HG02588 (cell line): ENCODE results near the gene USH1C.

Experiments
- ATAC-seq: cut with Tn5 transposase; IDR thresholded peaks from one replicate; pipeline ENCODE4 v1.9.1; 2021; ENCODE audit warnings: mild to moderate bottlenecking, moderate library complexity; ENCODE audit not compliant: unreplicated experiment

The USH1C gene

GRCh38 chr11:17544181-17544622 is at the start of gene USH1C:
USH1C (minus strand) TSS chr11:17544416; CDS start chr11:17544307, 109 bp downstream.
- ATAC-seq = no peak

- ATAC-seq = no peak
Observed at GRCh38 chr11:17593466-17594245, 49.4 kb upstream of the USH1C start.

DNA sequence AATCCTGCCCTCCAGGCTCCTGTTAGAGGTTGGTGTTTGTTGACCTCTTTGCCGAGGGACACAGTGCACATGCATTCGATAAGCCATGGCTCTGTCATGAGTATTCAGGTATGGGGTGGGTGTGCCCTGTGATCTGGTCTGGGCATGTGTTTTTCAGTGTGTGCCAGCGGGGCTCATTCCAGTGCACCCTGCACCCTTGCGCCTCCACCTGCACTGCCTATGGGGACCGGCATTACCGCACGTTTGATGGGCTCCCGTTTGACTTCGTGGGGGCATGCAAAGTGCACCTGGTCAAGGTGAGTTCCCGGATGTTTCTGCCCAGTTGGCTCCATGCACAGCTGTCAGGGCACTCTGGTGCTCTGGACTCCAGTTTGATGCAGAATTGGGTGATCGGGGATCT is 47.1 kb upstream of the USH1C start:
- ATAC-seq = no peak

GRCh38 chr11:17590463-17590862 is 46.2 kb upstream of the USH1C start:
- ATAC-seq = no peak

GRCh38 chr11:17588721-17589120 is 44.5 kb upstream of the USH1C start:
- no peak for ATAC-seq

DNA sequence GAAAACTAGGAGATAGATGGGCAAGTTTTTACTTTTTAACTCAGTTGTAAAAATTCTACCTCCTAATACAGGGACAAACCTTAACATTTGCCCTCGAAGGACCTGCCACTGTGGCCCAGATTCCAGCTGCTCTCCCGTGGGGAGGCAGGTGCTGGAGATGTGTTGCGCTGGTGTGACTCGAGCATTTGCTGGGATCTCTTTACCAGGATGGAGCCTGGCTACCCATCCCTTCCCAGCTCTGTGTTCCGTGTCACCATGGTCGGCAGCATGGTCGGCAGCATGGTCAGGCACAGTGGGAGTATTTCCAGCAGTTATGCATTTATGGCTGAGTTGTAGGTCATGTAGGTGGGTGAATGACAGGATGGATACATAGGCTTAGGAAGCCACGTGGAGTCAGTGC is 44.0 kb upstream of the USH1C start:
- no peak for ATAC-seq

DNA sequence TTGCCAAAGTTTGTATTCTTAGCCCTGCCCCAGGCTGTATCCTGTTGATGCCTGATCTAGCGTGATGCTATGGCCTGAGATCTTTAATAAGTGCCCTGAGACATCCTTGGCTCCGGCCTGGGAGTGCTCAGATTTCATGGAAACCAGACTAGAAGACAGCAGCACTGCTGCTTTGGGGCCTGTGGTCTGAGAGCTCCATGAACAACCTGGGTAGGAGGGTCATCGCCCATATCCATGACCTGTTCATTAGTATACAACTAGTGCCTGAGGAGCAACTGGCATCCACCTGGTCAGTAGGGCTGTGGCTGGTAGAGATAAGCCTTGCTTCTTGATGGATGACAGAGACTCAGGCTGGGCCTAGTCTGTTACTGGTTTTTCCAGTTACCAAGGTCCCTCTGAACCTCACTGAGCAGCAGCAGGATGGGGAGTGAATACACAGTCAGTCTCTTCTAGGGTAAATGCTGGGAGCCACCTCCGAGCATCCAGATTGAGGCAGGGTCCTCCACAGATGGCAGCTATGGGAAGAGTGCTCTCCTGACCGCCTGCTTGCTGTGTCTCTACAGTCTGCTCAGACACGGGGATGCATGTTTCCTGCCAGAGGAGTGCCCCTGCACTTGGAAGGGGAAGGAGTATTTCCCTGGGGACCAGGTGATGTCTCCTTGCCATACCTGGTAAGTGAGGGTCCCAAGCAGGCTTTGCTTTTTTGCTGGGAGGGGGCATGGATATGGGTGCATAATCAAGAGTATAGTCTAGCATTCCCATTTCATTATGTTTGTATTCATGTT is 41.9 kb upstream of the USH1C start:
- no peak for ATAC-seq

DNA sequence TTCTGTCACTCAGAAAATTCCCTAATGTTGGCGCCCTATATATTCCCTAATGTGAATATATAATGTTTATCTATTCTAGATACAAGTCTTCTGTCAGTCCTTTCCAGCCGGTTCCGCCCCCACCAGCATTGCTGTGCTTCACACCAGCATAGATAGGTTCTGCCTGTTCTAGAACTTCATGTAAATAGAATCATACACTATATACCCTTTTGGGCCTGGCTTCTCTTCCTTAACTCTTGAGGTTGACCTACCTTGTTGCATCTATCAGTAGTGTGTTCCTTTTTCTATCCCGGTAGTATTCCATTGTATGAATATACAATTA is 37.5 kb upstream of the USH1C start:
- no peak for ATAC-seq

DNA sequence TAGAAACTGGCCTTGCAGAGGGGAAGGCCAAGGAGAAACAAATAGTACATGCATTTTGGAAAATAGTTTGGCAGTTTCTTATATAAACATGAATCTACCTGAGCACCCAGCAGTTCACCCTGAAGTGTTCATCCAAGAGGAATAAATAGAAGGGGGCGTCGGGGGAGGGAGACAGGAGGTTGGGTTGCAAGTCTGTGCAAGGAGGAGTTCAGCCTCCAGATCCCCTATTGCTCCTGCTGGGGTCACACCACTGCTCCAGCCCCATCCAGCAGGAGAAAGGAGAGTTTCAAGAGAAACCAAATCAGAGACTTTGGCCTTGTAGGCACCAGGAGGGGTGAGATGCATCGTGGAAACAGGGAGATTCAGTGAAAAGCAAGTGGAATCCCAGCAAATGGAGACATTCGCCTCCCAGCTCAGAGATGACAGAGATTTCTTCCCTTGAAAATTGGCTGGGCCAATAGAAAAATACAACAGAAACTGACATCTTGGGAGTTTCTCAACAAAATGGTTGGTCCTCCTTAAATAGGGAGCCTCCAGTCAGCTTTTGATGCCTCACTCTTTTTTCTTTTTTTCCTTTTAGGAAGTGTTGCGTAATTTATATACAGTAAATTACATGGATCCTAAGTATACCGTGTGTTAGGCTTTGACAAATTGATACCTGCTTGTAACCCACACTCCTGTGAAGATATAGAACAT is 37.0 kb upstream of the USH1C start:
- no peak for ATAC-seq

DNA sequence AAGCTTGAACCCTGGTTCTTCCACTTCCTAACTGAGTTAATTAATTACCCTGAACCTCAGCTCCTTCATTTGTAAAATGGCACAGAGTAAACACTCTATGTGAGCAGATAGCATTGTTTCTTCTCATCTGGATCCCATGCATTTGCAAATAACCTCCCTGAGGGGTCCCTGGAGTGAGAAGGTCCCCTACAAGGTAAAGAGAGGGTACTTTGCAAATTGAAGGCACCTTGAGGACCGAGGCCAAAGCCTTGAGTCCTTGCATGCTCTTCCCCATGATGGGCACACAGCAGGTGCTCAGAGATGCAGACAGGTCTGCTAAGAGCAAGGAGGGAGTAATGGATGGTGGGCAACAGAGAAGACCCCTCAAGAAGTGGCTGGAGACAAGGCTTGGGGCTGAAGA is 36.1 kb upstream of the USH1C start:
- ATAC-seq = no peak

GRCh38 chr11:17579451-17579850 is 35.2 kb upstream of the USH1C start:
- ATAC-seq = no peak

DNA sequence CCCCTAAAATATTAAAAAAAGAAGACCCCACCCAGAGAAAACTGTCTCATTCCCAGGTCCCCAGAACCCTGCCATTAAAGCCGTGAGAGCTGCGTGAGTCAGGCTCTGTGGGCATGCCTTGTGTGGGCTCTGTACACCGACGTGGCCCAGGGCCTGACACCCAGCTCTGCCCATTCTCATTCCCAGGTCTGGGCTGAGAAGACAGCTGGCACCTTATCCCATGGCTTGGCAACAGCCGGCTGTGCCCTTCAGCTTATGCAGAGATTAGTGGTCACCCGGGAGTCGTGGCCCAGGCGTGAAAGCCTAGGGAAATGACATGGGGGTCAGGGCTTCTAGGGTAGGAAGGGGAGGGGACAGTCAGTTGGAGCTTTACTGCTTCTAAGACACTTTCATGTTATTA is 34.7 kb upstream of the USH1C start:
- ATAC-seq = no peak

- ATAC-seq = no peak
Observed at GRCh38 chr11:17578296-17578695, 34.1 kb upstream of the USH1C start.

- no peak for ATAC-seq
Observed at GRCh38 chr11:17575431-17576425, 31.5 kb upstream of the USH1C start.

GRCh38 chr11:17574141-17575091 is 30.2 kb upstream of the USH1C start:
- ATAC-seq = no peak

- ATAC-seq = no peak
Observed at GRCh38 chr11:17573526-17573925, 29.3 kb upstream of the USH1C start.

DNA sequence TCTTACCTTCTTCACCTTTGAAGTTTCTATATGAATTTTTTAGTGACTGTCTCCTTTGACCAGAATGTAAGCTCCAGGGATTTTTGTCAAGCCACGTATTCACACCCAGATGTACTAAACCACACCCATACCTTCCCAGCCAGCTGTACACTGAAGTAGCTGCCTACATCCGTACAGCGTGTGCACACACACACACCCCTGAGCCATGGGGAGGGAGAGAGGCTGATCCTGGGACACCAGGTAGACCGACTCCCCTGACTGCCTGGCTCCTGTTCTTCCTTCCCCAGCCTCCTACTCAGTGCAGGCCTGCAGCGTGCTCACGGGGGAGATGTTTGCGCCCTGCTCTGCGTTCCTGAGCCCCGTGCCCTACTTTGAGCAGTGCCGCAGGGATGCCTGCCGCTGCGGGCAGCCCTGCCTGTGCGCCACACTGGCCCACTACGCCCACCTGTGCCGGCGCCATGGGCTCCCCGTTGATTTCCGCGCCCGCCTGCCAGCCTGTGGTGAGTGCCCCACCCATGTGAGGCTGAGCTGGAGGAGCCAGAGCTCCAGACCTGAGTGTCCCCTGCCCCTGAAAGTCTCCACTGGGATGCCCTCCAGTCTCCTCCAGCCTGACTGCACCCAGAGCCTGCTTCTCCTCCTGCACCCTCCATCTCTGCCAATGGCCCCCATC is 28.7 kb upstream of the USH1C start:
- ATAC-seq = no peak

DNA sequence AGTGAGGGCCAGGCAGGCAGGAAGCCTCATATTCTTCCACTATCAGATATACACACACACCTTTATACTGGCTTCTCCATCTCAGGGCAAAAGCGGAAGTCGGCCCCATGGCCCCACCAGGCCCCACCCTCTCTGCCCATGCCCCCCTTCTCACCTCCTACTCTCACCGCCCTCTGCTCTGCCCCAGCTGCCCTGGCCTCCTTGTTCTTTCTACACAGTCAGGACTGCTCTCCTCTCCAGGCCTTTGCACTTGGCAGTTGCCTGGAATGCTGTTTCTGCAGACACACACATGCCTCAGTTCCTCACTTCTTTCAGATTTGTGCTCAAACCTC is 28.1 kb upstream of the USH1C start:
- ATAC-seq = no peak
